HepG2 (cell line): Measurements from ENCODE around the gene EZH2. TPM values are rescaled to one million over a fixed set of nuclear protein-coding genes. Genes with fewer than 3 reads are reported as not detected.

Experiments
- BRF2 ChIP-seq: sonication (generic); formaldehyde crosslinking; IDR thresholded peaks from 2 replicates; pipeline ENCODE4 v1.8.1; 2022; ENCODE audit warnings: mild to moderate bottlenecking, missing genetic modification reagents
- CENPT ChIP-seq: sonication (generic); formaldehyde crosslinking; IDR thresholded peaks from 2 replicates; pipeline ENCODE4 v1.8.0; 2022; ENCODE audit warnings: low read depth, mild to moderate bottlenecking, moderate library complexity, missing genetic modification reagents
- CTCF ChIP-seq: sonication (generic); formaldehyde crosslinking; IDR thresholded peaks from 2 replicates; pipeline ENCODE4 v1.5.0; 2020; ENCODE audit warnings: mild to moderate bottlenecking, missing genetic modification reagents, moderate library complexity
- ELF1 ChIP-seq: sonication (generic); formaldehyde crosslinking; IDR thresholded peaks from 2 replicates; pipeline ENCODE4 v1.4.0; 2020; ENCODE audit warnings: missing genetic modification reagents
- HIVEP1 ChIP-seq: sonication (generic); formaldehyde crosslinking; IDR thresholded peaks from 2 replicates; pipeline ENCODE4 v1.4.0; 2020; ENCODE audit warnings: mild to moderate bottlenecking, missing genetic modification reagents
- KDM5B ChIP-seq: sonication (generic); formaldehyde crosslinking; IDR thresholded peaks from 2 replicates; pipeline ENCODE4 v1.4.0; 2020; ENCODE audit warnings: missing genetic modification reagents, mild to moderate bottlenecking, borderline replicate concordance
- MBNL3 ChIP-seq: fragments of 250-450 bp; sonication (Bioruptor Pico); conservative IDR thresholded peaks from 2 replicates; pipeline ENCODE4 v1.8.0; 2022; ENCODE audit warnings: mild to moderate bottlenecking, inconsistent platforms
- NCOA5 ChIP-seq: sonication (generic); formaldehyde crosslinking; IDR thresholded peaks from 2 replicates; pipeline ENCODE4 v1.4.0; 2020; ENCODE audit warnings: missing genetic modification reagents
- NR2C2 ChIP-seq: sonication (generic); formaldehyde crosslinking; IDR thresholded peaks from 2 replicates; pipeline ENCODE4 v1.4.0; 2020; ENCODE audit warnings: missing genetic modification reagents, mild to moderate bottlenecking, moderate library complexity, borderline replicate concordance
- NRL ChIP-seq: sonication (generic); formaldehyde crosslinking; IDR thresholded peaks from 2 replicates; pipeline ENCODE4 v1.5.0; 2020; ENCODE audit warnings: missing genetic modification reagents, mild to moderate bottlenecking, moderate library complexity, borderline replicate concordance
- RFX3 ChIP-seq: IDR thresholded peaks from 2 replicates; pipeline ENCODE4 v1.6.1; 2016; ENCODE audit warnings: missing biosample characterization, missing genetic modification reagents
- SNAPC4 ChIP-seq: sonication (generic); formaldehyde crosslinking; IDR thresholded peaks from 2 replicates; pipeline ENCODE4 v1.4.0; 2020; ENCODE audit warnings: mild to moderate bottlenecking, missing genetic modification reagents
- TMF1 ChIP-seq: sonication (generic); formaldehyde crosslinking; IDR thresholded peaks from 2 replicates; pipeline ENCODE4 v1.8.1; 2022; ENCODE audit warnings: low read depth, missing genetic modification reagents
- ZNF235 ChIP-seq: sonication (generic); formaldehyde crosslinking; IDR thresholded peaks from 2 replicates; pipeline ENCODE4 v1.8.1; 2023; ENCODE audit warnings: mild to moderate bottlenecking, missing genetic modification reagents, borderline replicate concordance
- ZNF282 ChIP-seq: fragments of 450-650 bp; IDR thresholded peaks from 2 replicates; pipeline ENCODE4 v1.6.1; 2018; ENCODE audit not compliant: partially characterized antibody
- ZNF317 ChIP-seq: sonication (generic); formaldehyde crosslinking; IDR thresholded peaks from 2 replicates; pipeline ENCODE4 v1.5.0; 2020; ENCODE audit warnings: mild to moderate bottlenecking, missing genetic modification reagents
- ZNF468 ChIP-seq: sonication (generic); formaldehyde crosslinking; IDR thresholded peaks from 2 replicates; pipeline ENCODE4 v1.8.0; 2022; ENCODE audit warnings: mild to moderate bottlenecking, moderate library complexity, missing genetic modification reagents
- ZNF550 ChIP-seq: sonication (generic); formaldehyde crosslinking; IDR thresholded peaks from 2 replicates; pipeline ENCODE4 v1.4.0; 2020; ENCODE audit warnings: mild to moderate bottlenecking, missing genetic modification reagents, borderline replicate concordance
- ZNF614 ChIP-seq: IDR thresholded peaks from 2 replicates; pipeline ENCODE4 v1.6.1; 2018; ENCODE audit warnings: missing biosample characterization, missing genetic modification reagents, inconsistent platforms, borderline replicate concordance
- ZNF768 ChIP-seq: sonication (generic); formaldehyde crosslinking; IDR thresholded peaks from 2 replicates; pipeline ENCODE4 v1.4.0; 2020; ENCODE audit warnings: missing genetic modification reagents
- ZNF879 ChIP-seq: sonication (generic); formaldehyde crosslinking; IDR thresholded peaks from 2 replicates; pipeline ENCODE4 v1.8.1; 2023; ENCODE audit warnings: missing genetic modification reagents
- polyA plus RNA-seq, 8 experiments: library from polyadenylated mRNA; depleted of rRNA in 3 of 8; stranded (reverse) in 7 of 8; unstranded in 1 of 8; fragments of >200 nt; fragmentation: Illumina TruSeq in 4 of 8; extraction: Trizol in 4 of 8; gene quantifications; 2 replicates each; pipeline versions ENCODE4 v1.2.1 to v1.2.3, GENCODE V29; 2011 to 2016; ENCODE audit warnings: low read depth in 4 of 8, missing spikeins in 1 of 8, mixed read lengths in 1 of 8; ENCODE audit not compliant: insufficient read depth in 1 of 8
- total RNA-seq, 5 experiments: library from RNA; depleted of rRNA; stranded (reverse); fragments of >200 nt; fragmentation: Illumina TruSeq; extraction: Trizol; gene quantifications; 2 replicates each; pipeline ENCODE4 v1.2.3, GENCODE V29; 2016; ENCODE audit warnings: low read depth in 1 of 5

The EZH2 gene
- total and polyA plus RNA-seq, 2 of the 13 experiments (the other 11 are each of a cell fraction or from before 2014, with no cell fraction given), result 26.0 to 34.3 TPM

GRCh38 chr7:148884299-148885022, 370 bp upstream of the EZH2 start (continued):
- TF ChIP-seq ZNF317 (no peak), TMF1 (CRISPR knock-in tag) (peak; percentile 95; the same call in 1 of the 2 replicates), NR2C2 (CRISPR knock-in tag) (no peak), ZNF468 (CRISPR knock-in tag) (0 out of 2 replicates have a peak, but pooled peaks have one; percentile 66), ZNF614 (CRISPR knock-in tag) (peak; percentile 27; the same call in 1 of the 2 replicates), BRF2 (CRISPR knock-in tag) (peak; percentile 69), ZNF235 (CRISPR knock-in tag) (no peak), KDM5B (peak; percentile 71; the same call in 1 of the 2 replicates), ZNF768 (CRISPR knock-in tag) (no peak), NRL (no peak), ZNF282 (no peak), HIVEP1 (0 out of 2 replicates have a peak, but pooled peaks have one; percentile 61), CTCF (CRISPR knock-in tag) (no peak), SNAPC4 (CRISPR knock-in tag) (0 out of 2 replicates have a peak, but pooled peaks have one; percentile 5), RFX3 (no peak), ZNF879 (peak; percentile 62; the same call in 1 of the 2 replicates), CENPT (0 out of 2 replicates have a peak, but pooled peaks have one; percentile 53), NCOA5 (no peak), ELF1 (CRISPR knock-in tag) (0 out of 2 replicates have a peak, but pooled peaks have one; percentile 3), ZNF550 (no peak), MBNL3 (CRISPR knock-in tag) (no peak)
